ENCODE data around the gene NCOA7. TPM values are rescaled to one million over a fixed set of nuclear protein-coding genes. Genes with fewer than 3 reads are reported as not detected.

Gene NCOA7
- polyA plus RNA-seq, 1 of the 3 experiments (the other 2 are of a cell fraction), result 16.3 TPM

- no peak for DNase-seq
- H3K79me2 ChIP-seq (ENCODE audit: insufficient read depth), result no peaks in the 10 kb centered on the region
- ChIA-PET CTCF (interaction anchor here (0.5 to 2.3 kb wide), 7 partner anchors 8 to 875 kb away, joined by 3 to 13 read pairs (median 3); no protein-coding TSS in a partner anchor), POLR2A (no interaction called here)
- no peaks in the 10 kb centered on the region for H3F3A ChIP-seq (replicated peaks; ENCODE audit: insufficient read depth)
- no peaks in the 10 kb centered on the region for H3K9me3 ChIP-seq
- peaks cover 0 to 18% of the 10 kb centered on the region in 2 experiments; a peak in 2 of 4 replicates for H3K4me1 ChIP-seq (ENCODE audit: control insufficient read depth in 1 of 2, insufficient read depth in 2 of 2, low read depth in 1 of 2, low read length in 1 of 2)
- no peaks in the 10 kb centered on the region for H3K9me2 ChIP-seq
- no peak for TF ChIP-seq NRF1 (IDR thresholded peaks at IDR 0.05; ENCODE audit: low read depth, low read length)
- H3K27me3 ChIP-seq (ENCODE audit: insufficient read depth), result peaks cover 54% of the 10 kb centered on the region
- H3K27ac ChIP-seq (ENCODE audit: low read depth in 2 of 2, low read length in 1 of 2), result no peak overlapping the region
- H3K36me3 ChIP-seq (replicated peaks in 1 of 2; ENCODE audit: control insufficient read depth in 1 of 2, insufficient read depth in 2 of 2, low read length in 1 of 2), result no peaks in the 10 kb centered on the region
- H3K4me3 ChIP-seq (ENCODE audit: low read depth in 2 of 2, low read length in 1 of 2), result no peak overlapping the region
- no peak overlapping the region for H3K9ac ChIP-seq
- H3K4me2 ChIP-seq, result no peak overlapping the region
- WGBS (ENCODE audit: low lambda C conversion rate), result 13% methylated on average over 5 of the region's 6 CpGs
- H2AFZ ChIP-seq (ENCODE audit: low read depth), result no peak overlapping the region
- no peaks in the 10 kb centered on the region for H4K20me1 ChIP-seq (ENCODE audit: insufficient read depth)
Measured at GRCh38 chr6:125745281-125746018, 45.3 kb upstream of the NCOA7 start.

DNA sequence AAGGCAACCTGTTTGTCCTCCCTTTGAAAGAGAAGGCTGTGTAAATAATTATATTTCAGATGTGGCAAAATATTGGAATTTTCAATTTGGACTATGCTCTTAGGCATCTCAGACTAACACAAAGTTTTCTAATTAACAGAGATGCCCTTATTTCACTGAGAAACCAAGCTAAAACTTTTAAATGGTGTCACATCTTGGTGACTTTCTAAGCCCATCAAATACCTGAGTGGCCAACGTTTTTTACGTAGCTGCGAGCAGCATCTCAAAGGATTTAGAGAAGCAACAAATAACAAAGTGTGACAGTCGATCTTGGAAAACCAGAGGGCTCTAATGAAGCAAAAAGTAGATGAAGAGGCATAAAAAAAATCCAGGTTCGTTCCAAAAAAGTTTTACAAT lies 44.7 kb upstream of the NCOA7 start:
- H3K9me3 ChIP-seq, result no peaks in the 10 kb centered on the region
- TF ChIP-seq GABPA (IDR thresholded peaks at IDR 0.05; ENCODE audit: low read depth), result no peak
- no peak for TF ChIP-seq USF1 (IDR thresholded peaks at IDR 0.05; ENCODE audit: borderline replicate concordance, low read depth)
- TF ChIP-seq FOXM1 (IDR thresholded peaks at IDR 0.05; ENCODE audit: low read depth), result no peak
- TF ChIP-seq FOXJ3 (CRISPR knock-in tag; IDR thresholded peaks at IDR 0.05), result no peak
- no peak for TF ChIP-seq RCOR1 (IDR thresholded peaks at IDR 0.05; ENCODE audit: low read length)
- TF ChIP-seq TEAD4 (IDR thresholded peaks at IDR 0.05; ENCODE audit: borderline replicate concordance, insufficient read depth), result no peak
- no peak for TF ChIP-seq ELF1 (IDR thresholded peaks at IDR 0.05)
- no peak for TF ChIP-seq NFIC (IDR thresholded peaks at IDR 0.05; ENCODE audit: borderline replicate concordance)
- TF ChIP-seq CHD2 (IDR thresholded peaks at IDR 0.05; ENCODE audit: low read length, partially characterized antibody), result no peak
- TF ChIP-seq, protein P1, sequence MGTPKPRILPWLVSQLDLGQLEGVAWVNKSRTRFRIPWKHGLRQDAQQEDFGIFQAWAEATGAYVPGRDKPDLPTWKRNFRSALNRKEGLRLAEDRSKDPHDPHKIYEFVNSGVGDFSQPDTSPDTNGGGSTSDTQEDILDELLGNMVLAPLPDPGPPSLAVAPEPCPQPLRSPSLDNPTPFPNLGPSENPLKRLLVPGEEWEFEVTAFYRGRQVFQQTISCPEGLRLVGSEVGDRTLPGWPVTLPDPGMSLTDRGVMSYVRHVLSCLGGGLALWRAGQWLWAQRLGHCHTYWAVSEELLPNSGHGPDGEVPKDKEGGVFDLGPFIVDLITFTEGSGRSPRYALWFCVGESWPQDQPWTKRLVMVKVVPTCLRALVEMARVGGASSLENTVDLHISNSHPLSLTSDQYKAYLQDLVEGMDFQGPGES (IDR thresholded peaks at IDR 0.05; ENCODE audit: low read depth, low read length), result no peak
- TF ChIP-seq YY1 (IDR thresholded peaks at IDR 0.05; ENCODE audit: low read depth), result no peak
- TF ChIP-seq JUND (IDR thresholded peaks at IDR 0.05), result no peak
- TF ChIP-seq FOSL2 (IDR thresholded peaks at IDR 0.05; ENCODE audit: borderline replicate concordance, low read depth), result no peak
- TF ChIP-seq MEF2A (IDR thresholded peaks at IDR 0.05; ENCODE audit: borderline replicate concordance, low read depth), result no peak
- TF ChIP-seq MXI1 (IDR thresholded peaks at IDR 0.05; ENCODE audit: low read depth, low read length), result no peak
- peaks cover 0 to 18% of the 10 kb centered on the region in 2 experiments; a peak in 2 of 4 replicates for H3K4me1 ChIP-seq (ENCODE audit: control insufficient read depth in 1 of 2, insufficient read depth in 2 of 2, low read depth in 1 of 2, low read length in 1 of 2)
- no peaks in the 10 kb centered on the region for H3K9me2 ChIP-seq
- WGBS (ENCODE audit: low lambda C conversion rate), result 36% methylated on average over 5 of the region's 5 CpGs
- no peak overlapping the region for H3K9ac ChIP-seq
- ChIA-PET CTCF (interaction anchor here (0.9 to 2.3 kb wide), 5 partner anchors 7 to 432 kb away, joined by 3 to 13 read pairs (median 4); no protein-coding TSS in a partner anchor), POLR2A (no interaction called here)
- no peaks in the 10 kb centered on the region for H3K79me2 ChIP-seq (ENCODE audit: insufficient read depth)
- H2AFZ ChIP-seq (ENCODE audit: low read depth), result no peak overlapping the region
- H4K20me1 ChIP-seq (ENCODE audit: insufficient read depth), result no peaks in the 10 kb centered on the region
- no peak overlapping the region for H3K4me3 ChIP-seq (ENCODE audit: low read depth in 2 of 2, low read length in 1 of 2)
- peaks cover 60% of the 10 kb centered on the region for H3K27me3 ChIP-seq (ENCODE audit: insufficient read depth)
- no peak overlapping the region for H3K27ac ChIP-seq (ENCODE audit: low read depth in 2 of 2, low read length in 1 of 2)
- H3F3A ChIP-seq (replicated peaks; ENCODE audit: insufficient read depth), result no peaks in the 10 kb centered on the region
- H3K4me2 ChIP-seq, result no peak overlapping the region
- no peak for DNase-seq
- no peaks in the 10 kb centered on the region for H3K36me3 ChIP-seq (replicated peaks in 1 of 2; ENCODE audit: control insufficient read depth in 1 of 2, insufficient read depth in 2 of 2, low read length in 1 of 2)

Measured in SK-N-SH (cell line).